ENCODE data around the gene RASSF1.

RASSF1 gene

GRCh38 chr3:50365080-50365841 is 24.6 kb upstream of the RASSF1 start:
- DNase-seq, result no peak

GRCh38 chr3:50364573-50365079 is 24.0 kb upstream of the RASSF1 start:
- DNase-seq, result no peak

- no peak for DNase-seq
Measured at GRCh38 chr3:50359760-50360110, 19.1 kb upstream of the RASSF1 start.

- DNase-seq, result peak; percentile 100
Measured at GRCh38 chr3:50358911-50359759, 18.5 kb upstream of the RASSF1 start, which contains the start of gene TMEM115. Gene TMEM115, minus strand, starts transcription at chr3:50359521. Its CDS starts 458 bp downstream, at chr3:50359063.

GRCh38 chr3:50358355-50358910 is 17.8 kb upstream of the RASSF1 start:
- no peak for DNase-seq

- peak; percentile 24 to 33 for DNase-seq
Measured at GRCh38 chr3:50357481-50357880, 16.8 kb upstream of the RASSF1 start.

- DNase-seq, result peak; percentile 24 to 34
Measured at GRCh38 chr3:50356553-50356952, 15.9 kb upstream of the RASSF1 start.

GRCh38 chr3:50355829-50356552 is 15.4 kb upstream of the RASSF1 start:
- no peak for DNase-seq

GRCh38 chr3:50354850-50355249 is 14.2 kb upstream of the RASSF1 start:
- DNase-seq, result no peak

- no peak for DNase-seq
Measured at GRCh38 chr3:50354186-50354764, 13.6 kb upstream of the RASSF1 start.

- no peak for DNase-seq
Measured at GRCh38 chr3:50353245-50354004, 12.8 kb upstream of the RASSF1 start.

- DNase-seq, result peak; percentile 59 to 65
Measured at GRCh38 chr3:50352781-50353180, 12.1 kb upstream of the RASSF1 start.

GRCh38 chr3:50351323-50351697 is 10.7 kb upstream of the RASSF1 start:
- DNase-seq, result no peak

GRCh38 chr3:50350527-50351322 is 10.1 kb upstream of the RASSF1 start, which contains the start of the genes CYB561D2 and NPRL2:
Gene CYB561D2, plus strand, starts transcription at chr3:50350862. Its CDS starts 572 bp downstream, at chr3:50351434.
Gene NPRL2, minus strand, starts transcription at chr3:50350775. Its CDS starts 123 bp downstream, at chr3:50350652.
- peak; percentile 96 to 98 for DNase-seq

GRCh38 chr3:50350213-50350526 is 9.5 kb upstream of the RASSF1 start:
- no peak for DNase-seq

- peak; percentile 70 to 86 for DNase-seq
Measured at GRCh38 chr3:50347187-50347813, 6.7 kb upstream of the RASSF1 start.

- DNase-seq, result no peak
Measured at GRCh38 chr3:50345586-50346234, 5.1 kb upstream of the RASSF1 start, which contains the start of gene ZMYND10. Gene ZMYND10, minus strand, starts transcription at chr3:50345732. Its CDS starts 153 bp downstream, at chr3:50345579.

GRCh38 chr3:50345008-50345407 is 4.4 kb upstream of the RASSF1 start:
- DNase-seq, result no peak

GRCh38 chr3:50342813-50343633 is 2.4 kb upstream of the RASSF1 start:
- DNase-seq, result no peak

All from AML-193 (cell line).